Right hindlimb (tissue), 1 donor: ENCODE measurements around the gene BRD4.
A peak's percentile ranks its signal among the peaks of the same experiment; 100 is the strongest.

ENCODE experiments used
- DNase-seq: peaks from one replicate; pipeline ENCODE4 v3.0.0-alpha.2; 2018

The BRD4 gene

DNA sequence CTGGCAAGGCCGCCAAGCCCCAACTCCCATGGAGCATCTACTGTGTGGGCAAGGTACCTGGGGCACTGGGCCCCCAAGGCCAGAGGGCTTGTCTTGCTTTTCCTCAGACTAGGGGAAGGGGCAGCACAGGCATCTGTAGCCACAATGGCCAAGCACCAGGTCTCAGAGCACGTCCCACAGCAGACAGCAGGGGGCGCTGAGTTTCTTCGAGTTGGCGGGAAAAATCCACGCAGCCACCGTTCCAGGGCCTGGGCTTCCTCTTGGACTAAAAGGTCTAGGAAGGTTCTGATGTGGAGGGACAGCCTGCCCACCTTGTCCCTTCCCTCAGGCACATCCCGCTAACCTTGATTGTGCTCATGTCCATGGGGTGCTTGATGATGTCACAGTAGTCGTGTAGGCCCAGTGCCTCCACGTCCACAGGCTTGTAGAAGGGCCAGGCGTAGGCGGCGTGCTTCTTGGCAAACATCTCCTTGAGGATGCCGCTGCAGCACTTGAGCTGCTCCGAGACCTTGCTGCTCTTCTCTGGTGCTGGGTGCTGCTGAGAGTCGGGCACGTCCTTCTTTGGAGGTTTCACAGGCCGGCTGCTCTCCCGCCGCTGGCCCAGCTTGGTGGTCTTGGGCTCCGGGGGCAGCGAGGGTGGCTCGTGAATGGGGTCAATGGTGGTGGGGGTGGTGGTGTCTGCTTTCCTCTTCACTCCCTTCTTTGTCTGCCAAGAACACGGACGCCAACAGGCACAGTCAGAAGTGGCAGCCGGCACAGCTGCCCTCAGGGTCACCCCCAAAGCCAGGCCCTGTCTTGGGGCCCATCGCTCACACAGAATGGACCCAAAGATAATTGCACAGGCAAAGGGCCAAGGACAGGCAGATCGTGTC is 68.0 kb downstream of the BRD4 start:
- DNase-seq = peak; percentile 82

DNA sequence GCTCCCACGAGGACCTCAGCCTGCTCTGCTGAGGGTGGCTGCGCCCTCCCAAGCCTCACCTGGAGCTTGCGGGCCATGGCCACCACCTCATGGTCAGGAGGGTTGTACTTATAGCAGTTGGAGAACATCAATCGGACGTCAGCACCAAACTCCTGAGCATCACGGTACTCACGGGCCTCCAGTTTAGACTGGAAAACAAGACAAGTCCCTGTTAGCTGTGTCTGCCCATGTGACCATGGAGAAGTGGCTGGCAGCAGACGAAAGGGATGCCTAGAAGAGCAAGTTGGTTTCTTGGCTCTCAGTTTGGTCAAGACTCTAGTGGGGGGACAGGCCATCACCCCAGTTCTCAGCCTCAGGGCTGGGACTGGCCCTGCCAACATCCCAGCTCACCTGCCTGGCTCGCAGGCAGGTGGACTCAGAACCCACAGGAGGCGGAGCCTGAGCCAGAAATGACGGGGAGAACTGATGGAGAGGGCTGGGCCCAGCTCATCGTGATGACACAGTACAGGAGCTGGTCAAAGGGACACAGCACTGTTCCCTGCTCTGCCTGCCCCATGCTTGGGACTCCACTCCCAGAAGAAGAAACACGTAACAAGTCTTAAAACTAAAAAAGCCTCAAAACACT is 68.9 kb downstream of the BRD4 start:
- DNase-seq = no peak

DNA sequence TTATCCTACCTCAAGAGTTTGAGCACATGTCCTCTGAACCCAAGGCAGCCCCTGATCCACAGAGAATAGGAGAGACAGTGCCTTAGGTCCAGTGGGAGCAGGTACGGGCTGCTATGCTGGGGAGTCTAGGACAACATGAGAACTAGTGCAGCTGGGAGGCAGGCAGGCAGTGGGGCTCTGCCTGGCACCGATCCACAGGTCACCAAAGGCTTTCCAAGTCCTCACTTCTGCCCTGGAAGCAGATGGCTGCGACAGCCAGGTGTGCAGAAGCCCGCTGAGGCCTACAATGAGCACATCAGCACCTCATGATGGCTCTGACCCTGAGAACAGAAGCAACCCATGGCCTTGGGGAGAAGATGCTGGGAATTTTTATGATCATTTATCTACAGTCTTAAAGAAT is 70.3 kb downstream of the BRD4 start:
- no peak for DNase-seq

DNA sequence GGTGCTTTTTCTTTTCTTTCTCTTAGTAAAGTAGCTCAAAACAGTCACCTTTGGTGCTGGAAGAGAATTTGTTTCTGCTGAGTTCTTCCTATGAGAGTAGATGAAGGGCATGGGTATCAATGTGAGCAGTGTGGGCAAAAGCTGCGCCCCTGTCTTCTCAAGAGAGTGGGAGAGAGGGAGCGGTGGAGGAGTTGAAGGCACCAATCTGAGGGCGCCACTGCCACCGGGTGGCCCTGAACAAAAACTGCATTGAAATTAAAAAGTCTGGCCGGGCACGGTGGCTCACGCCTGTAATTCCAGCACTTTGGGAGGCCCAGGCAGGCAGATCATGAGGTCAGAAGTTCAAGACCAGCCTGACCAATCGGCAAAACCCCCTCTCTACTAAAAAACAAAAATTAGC is 71.4 kb downstream of the BRD4 start:
- no peak for DNase-seq

DNA sequence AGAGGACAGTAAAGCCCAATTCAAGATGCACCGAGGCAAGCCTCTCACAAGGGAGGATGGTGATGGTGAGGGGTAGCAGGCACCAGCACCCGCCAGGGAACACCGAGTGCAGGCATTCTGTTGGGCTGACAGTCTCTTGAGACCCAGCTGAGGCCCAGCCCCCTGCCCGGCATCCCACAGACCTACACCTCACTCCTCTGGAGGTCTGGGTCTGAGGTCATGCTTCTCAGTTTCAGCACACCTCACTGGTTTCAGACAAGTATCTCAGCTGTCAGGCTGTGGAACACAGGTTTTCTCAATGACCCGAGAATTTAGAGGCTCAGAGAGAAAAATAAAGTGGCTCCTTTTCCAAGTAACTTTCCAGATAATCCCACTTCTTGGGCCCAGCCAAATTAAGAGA is 72.4 kb downstream of the BRD4 start:
- no peak for DNase-seq

DNA sequence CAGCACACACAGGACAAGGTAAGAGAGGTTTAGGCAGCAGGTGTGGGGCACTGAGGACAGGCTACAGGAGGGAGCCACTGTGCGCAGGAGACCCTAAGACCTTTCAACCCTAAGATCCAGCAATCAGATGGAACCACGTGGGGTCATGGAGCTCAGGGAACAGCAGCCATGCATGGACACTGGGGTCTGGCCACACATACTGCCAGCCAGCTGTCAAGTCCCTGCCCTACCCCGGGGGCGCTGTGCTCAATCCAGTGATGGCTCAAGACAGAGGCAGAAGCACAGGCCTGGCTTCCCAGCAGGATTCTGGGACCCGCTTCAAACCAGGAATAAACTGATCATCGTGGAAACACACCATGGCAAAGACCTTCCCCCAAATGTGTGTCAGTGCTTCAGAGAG is 74.6 kb downstream of the BRD4 start:
- no peak for DNase-seq

DNA sequence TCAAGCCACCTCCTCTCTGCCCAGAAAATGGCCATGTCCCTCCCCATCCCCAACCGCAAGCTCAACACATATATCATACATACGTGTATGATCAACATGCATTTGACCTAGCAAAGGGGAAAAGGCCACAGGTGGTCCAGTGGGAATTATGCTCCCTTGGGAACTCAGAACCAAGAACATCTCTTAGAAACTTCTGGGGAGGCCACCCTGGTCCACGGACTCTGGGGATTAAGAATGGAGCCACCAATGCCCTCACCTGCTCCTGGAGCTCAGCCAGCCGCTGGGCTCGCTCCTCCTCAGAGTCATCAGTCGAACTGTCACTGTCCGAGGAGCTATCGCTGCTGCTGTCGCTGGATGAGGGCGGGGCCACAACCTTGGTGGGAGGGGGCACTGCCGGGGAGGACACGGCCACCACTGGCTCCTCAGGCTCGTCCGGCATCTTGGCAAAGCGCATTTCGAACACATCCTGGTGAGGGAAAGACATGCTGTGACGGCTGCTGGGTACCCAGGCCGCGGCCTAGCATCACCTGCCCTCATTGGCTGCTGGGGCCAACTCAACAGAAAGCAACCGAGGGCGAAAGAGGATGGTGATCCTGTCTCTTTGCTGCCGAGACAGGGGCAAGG is 75.5 kb downstream of the BRD4 start:
- DNase-seq = no peak

GRCh38 chr19:15255359-15255990 is 76.9 kb downstream of the BRD4 start:
- no peak for DNase-seq

GRCh38 chr19:15254547-15254946 is 77.8 kb downstream of the BRD4 start:
- DNase-seq = no peak

DNA sequence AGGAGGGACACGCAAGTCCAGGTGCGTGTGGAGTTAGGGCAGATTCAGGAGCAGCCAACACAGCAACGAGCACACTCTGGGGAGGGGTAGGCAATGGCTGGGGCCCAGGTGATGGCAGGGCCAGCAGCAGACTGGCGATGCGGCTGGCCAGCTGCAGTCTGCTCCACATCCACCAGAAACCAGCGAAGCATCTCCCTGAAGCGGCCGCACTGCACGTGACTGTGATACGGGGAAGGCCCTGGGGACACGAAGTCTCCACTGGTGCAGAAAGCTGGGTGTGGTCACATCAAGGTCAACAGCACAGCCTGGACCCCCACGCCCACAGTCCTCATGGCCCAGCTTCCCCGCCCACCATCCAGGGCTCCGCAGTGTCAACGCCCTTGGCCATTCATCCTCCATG is 78.8 kb downstream of the BRD4 start:
- no peak for DNase-seq

- no peak for DNase-seq
These were observed 79.3 kb downstream of the BRD4 start for GRCh38 chr19:15253061-15253460.

DNA sequence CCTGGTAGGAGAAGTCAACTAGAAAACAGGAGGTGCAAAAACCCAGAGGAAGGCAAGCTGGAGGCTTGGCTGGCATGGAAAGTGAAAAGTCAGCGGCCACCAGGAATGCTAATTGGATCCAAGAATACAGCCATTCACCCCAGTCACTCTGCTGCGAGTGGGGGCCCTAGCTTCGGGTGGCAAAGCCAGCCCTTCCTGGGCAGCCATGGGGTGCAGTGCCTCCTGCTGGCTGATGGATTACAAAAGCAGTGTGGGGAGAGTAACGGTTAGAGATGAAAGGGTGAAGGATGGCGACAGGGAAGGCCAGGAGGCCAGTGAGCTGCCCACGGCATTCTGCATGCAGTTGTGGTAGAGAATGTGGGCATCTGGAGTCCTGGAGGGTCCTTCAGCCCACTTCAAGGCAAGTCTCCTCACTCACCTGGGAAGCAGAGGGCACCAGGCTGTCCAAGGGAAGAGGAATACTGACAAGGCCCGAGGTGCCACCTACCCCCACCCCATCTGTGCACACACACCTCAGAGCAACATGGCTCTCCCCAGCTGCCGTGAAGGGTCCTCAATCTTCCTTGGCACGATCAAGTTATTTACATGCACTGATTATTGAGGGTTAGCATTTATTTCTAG is 79.8 kb downstream of the BRD4 start:
- DNase-seq = no peak

- DNase-seq = peak; percentile 94
These were observed 80.5 kb downstream of the BRD4 start for GRCh38 chr19:15251749-15252397.

DNA sequence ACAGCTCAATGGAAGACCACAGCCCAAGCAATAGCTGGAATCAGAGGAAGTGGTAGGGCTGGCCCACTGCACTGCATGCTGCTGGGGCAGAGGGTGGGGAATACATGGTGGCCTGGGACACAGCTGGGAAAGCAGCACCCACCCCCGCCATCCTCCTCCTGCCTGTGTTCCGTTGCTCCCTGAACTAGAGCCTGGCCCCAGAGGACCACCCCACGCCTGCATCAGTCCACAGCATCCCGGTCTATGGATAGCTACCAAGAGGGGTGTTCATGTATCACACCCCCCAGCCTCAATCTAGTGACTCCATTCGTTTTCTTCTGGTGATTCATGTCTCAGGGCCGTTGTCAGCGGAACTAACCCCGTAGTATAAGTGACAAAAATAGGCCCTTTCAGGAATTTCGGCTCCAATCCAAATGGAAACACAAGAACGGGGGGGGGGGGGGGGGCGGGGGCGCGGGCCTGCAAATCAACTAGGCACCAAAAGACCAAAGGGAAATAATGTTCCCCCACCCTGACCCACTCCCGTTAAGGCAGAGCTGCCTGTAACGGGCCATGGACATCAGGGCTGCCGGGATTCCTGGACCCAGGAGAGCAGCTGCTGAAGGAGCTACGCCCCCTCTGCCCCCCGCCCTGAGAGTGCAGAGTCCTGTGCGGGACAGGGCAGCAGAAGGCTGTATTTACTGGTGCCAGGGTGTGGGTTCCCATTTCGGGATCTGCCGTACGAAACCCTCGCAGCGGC is 81.2 kb downstream of the BRD4 start:
- peak; percentile 75 for DNase-seq

GRCh38 chr19:15250640-15250993 is 81.7 kb downstream of the BRD4 start:
- no peak for DNase-seq

DNA sequence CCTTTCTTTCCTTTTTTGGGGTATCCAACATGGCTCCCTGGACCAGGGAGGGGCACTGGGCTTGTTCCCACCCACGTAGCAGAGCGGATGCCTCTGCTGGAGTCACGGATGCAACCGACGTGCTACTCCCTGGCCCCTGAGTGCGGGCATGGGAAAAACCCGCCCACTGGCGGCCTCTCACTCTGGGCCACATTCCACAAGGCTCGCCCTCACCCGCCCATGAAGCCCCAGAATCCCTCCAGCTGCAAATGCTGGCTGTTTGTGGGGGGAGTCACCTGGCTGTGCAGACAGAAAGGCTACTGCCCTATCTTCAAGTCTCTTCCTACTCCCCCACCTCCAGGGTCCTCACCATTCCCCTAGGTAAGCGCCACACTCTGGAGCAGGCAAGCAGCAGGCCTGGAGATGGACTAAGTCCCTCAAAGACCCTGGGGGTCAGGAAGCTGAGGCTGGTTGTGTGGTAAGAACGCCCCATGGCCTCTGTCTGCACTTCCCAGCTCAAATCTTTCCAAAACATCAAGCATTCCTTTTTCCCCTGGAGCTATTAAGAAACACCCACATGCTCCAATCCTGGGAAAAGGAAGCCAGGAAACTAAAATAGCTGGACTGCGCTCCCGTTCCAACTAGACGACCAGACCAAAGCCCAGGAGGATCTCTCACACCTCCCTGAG is 82.2 kb downstream of the BRD4 start:
- DNase-seq = peak; percentile 91

DNA sequence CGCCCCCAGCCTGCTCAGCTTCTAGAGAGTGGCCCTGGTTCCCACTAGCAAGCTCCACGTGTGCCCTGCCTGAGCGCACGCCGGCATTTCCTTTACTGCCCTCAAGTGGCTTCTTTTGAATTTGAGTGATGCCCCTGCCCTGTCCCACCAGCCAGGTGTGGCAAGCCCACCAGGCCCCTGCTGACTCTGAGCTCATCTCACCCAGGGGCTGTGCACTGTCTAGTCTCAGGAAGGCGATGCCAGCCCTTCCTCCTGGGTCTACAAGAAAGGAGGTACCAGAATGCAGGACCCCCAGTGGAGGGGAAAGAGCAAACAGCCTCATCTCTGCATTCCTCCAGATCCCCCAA is 82.8 kb downstream of the BRD4 start:
- no peak for DNase-seq

GRCh38 chr19:15248648-15249527 is 83.5 kb downstream of the BRD4 start:
- DNase-seq = peak; percentile 86

DNA sequence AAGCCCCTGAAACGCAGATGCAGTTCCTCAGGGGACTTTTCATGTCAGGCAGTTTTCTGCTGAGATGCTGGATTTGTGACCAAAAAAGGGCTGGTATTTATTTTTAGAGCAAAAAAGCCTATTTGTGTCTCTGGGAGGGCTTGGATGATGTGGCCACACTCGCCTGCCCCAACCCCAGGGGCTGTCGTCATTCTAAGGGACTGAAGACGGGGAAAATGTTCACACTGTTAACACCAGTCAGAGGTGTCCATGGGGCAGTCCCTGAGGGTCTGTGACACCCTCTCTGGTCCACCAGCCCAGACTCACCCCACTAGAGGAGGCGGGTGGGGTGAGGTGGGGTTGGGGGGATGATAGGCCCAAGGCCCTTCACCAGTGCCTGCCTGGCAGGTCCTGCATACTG is 84.2 kb downstream of the BRD4 start:
- no peak for DNase-seq
